Measurements from ENCODE around the gene IL32.

The IL32 gene

GRCh38 chr16:3097266-3097665, 31.8 kb downstream of the IL32 start:
- TF ChIP-seq SIN3A (IDR thresholded peaks at IDR 0.05; ENCODE audit: borderline replicate concordance, insufficient read depth, low read length) (no peak), POLR2AphosphoS5 (IDR thresholded peaks at IDR 0.05; ENCODE audit: low read depth, low read length) (no peak), TAF1 (IDR thresholded peaks at IDR 0.05; ENCODE audit: borderline replicate concordance, insufficient read depth, low read length) (no peak), REST (IDR thresholded peaks at IDR 0.05; ENCODE audit: insufficient read depth in 1 of 2, low read depth in 2 of 2, low read length in 2 of 2) (no peak), FOXP2 (optimal IDR thresholded peaks at IDR 0.05; ENCODE audit: borderline replicate concordance, extremely low read depth, extremely low read length, insufficient read depth) (no peak)

GRCh38 chr16:3098459-3099394, 33.3 kb downstream of the IL32 start, which contains the start of gene ZSCAN10:
Gene ZSCAN10 (minus strand): TSS chr16:3099294. CDS start chr16:3092937, 6,357 bp downstream.
- TF ChIP-seq TAF1 (IDR thresholded peaks at IDR 0.05; ENCODE audit: borderline replicate concordance, insufficient read depth, low read length) = no peak
- no peak for TF ChIP-seq SIN3A (IDR thresholded peaks at IDR 0.05; ENCODE audit: borderline replicate concordance, insufficient read depth, low read length)
- no peak for TF ChIP-seq POLR2AphosphoS5 (IDR thresholded peaks at IDR 0.05; ENCODE audit: low read depth, low read length)

GRCh38 chr16:3099395-3099731, 33.9 kb downstream of the IL32 start:
- TF ChIP-seq REST (IDR thresholded peaks at IDR 0.05; ENCODE audit: insufficient read depth in 1 of 2, low read depth in 2 of 2, low read length in 2 of 2) = no peak
- TF ChIP-seq POLR2AphosphoS5 (IDR thresholded peaks at IDR 0.05; ENCODE audit: low read depth, low read length) = no peak
- TF ChIP-seq SIN3A (IDR thresholded peaks at IDR 0.05; ENCODE audit: borderline replicate concordance, insufficient read depth, low read length) = no peak
- TF ChIP-seq FOXP2 (optimal IDR thresholded peaks at IDR 0.05; ENCODE audit: borderline replicate concordance, extremely low read depth, extremely low read length, insufficient read depth) = no peak
- TF ChIP-seq TAF1 (IDR thresholded peaks at IDR 0.05; ENCODE audit: borderline replicate concordance, insufficient read depth, low read length) = no peak

- no peak for TF ChIP-seq FOXP2 (optimal IDR thresholded peaks at IDR 0.05; ENCODE audit: borderline replicate concordance, extremely low read depth, extremely low read length, insufficient read depth)
- TF ChIP-seq TAF1 (IDR thresholded peaks at IDR 0.05; ENCODE audit: borderline replicate concordance, insufficient read depth, low read length) = no peak
- no peak for TF ChIP-seq SIN3A (IDR thresholded peaks at IDR 0.05; ENCODE audit: borderline replicate concordance, insufficient read depth, low read length)
- TF ChIP-seq POLR2AphosphoS5 (IDR thresholded peaks at IDR 0.05; ENCODE audit: low read depth, low read length) = no peak
- TF ChIP-seq REST (IDR thresholded peaks at IDR 0.05; ENCODE audit: insufficient read depth in 1 of 2, low read depth in 2 of 2, low read length in 2 of 2) = no peak
Observed at GRCh38 chr16:3099732-3100499, 34.5 kb downstream of the IL32 start.

- TF ChIP-seq FOXP2 (optimal IDR thresholded peaks at IDR 0.05; ENCODE audit: borderline replicate concordance, extremely low read depth, extremely low read length, insufficient read depth) = no peak
- TF ChIP-seq TAF1 (IDR thresholded peaks at IDR 0.05; ENCODE audit: borderline replicate concordance, insufficient read depth, low read length) = no peak
- TF ChIP-seq POLR2AphosphoS5 (IDR thresholded peaks at IDR 0.05; ENCODE audit: low read depth, low read length) = no peak
- no peak for TF ChIP-seq SIN3A (IDR thresholded peaks at IDR 0.05; ENCODE audit: borderline replicate concordance, insufficient read depth, low read length)
- no peak for TF ChIP-seq REST (IDR thresholded peaks at IDR 0.05; ENCODE audit: insufficient read depth in 1 of 2, low read depth in 2 of 2, low read length in 2 of 2)
Observed at GRCh38 chr16:3101018-3101840, 35.8 kb downstream of the IL32 start.

Measured in PFSK-1 (cell line).